ENCODE data around the gene USHBP1.

USHBP1 gene

DNA sequence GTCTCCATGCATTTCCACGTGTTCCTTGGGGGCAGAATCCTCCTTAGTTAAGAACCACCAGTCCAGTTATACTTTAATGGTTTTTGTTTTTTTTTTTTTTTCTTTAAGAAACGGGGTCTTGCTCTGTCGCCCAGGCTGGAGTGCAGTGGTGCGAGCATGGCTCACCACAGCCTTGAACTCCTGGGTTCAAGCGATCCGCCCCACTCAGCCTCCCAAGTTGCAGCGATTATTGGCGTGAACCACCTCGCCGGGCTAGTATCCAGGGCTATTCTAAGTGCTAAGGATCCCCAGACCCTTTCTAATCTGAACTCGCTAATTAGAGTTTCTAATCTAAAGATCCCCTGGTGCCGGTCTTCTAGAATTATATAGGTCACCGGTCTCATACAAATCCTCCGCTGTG, 29.1 kb upstream of the USHBP1 start:
- H3K27ac ChIP-seq (replicated peaks) = no peak overlapping the region
- no peaks in the 10 kb centered on the region for H3K27me3 ChIP-seq (ENCODE audit: insufficient read depth, poor library complexity, severe bottlenecking)
- no peak overlapping the region for H3K4me3 ChIP-seq (replicated peaks; ENCODE audit: insufficient read depth, low read length)
- TF ChIP-seq, protein P1, sequence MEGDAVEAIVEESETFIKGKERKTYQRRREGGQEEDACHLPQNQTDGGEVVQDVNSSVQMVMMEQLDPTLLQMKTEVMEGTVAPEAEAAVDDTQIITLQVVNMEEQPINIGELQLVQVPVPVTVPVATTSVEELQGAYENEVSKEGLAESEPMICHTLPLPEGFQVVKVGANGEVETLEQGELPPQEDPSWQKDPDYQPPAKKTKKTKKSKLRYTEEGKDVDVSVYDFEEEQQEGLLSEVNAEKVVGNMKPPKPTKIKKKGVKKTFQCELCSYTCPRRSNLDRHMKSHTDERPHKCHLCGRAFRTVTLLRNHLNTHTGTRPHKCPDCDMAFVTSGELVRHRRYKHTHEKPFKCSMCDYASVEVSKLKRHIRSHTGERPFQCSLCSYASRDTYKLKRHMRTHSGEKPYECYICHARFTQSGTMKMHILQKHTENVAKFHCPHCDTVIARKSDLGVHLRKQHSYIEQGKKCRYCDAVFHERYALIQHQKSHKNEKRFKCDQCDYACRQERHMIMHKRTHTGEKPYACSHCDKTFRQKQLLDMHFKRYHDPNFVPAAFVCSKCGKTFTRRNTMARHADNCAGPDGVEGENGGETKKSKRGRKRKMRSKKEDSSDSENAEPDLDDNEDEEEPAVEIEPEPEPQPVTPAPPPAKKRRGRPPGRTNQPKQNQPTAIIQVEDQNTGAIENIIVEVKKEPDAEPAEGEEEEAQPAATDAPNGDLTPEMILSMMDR (IDR thresholded peaks at IDR 0.05; ENCODE audit: insufficient read depth, low read length) = no peak
- TF ChIP-seq, protein P2, sequence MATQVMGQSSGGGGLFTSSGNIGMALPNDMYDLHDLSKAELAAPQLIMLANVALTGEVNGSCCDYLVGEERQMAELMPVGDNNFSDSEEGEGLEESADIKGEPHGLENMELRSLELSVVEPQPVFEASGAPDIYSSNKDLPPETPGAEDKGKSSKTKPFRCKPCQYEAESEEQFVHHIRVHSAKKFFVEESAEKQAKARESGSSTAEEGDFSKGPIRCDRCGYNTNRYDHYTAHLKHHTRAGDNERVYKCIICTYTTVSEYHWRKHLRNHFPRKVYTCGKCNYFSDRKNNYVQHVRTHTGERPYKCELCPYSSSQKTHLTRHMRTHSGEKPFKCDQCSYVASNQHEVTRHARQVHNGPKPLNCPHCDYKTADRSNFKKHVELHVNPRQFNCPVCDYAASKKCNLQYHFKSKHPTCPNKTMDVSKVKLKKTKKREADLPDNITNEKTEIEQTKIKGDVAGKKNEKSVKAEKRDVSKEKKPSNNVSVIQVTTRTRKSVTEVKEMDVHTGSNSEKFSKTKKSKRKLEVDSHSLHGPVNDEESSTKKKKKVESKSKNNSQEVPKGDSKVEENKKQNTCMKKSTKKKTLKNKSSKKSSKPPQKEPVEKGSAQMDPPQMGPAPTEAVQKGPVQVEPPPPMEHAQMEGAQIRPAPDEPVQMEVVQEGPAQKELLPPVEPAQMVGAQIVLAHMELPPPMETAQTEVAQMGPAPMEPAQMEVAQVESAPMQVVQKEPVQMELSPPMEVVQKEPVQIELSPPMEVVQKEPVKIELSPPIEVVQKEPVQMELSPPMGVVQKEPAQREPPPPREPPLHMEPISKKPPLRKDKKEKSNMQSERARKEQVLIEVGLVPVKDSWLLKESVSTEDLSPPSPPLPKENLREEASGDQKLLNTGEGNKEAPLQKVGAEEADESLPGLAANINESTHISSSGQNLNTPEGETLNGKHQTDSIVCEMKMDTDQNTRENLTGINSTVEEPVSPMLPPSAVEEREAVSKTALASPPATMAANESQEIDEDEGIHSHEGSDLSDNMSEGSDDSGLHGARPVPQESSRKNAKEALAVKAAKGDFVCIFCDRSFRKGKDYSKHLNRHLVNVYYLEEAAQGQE (IDR thresholded peaks at IDR 0.05; ENCODE audit: insufficient replicate concordance, low read depth) = no peak
- TF ChIP-seq POLR2AphosphoS5 (IDR thresholded peaks at IDR 0.05; ENCODE audit: low read depth) (no peak), SPI1 (IDR thresholded peaks at IDR 0.05; ENCODE audit: borderline replicate concordance, low read depth) (no peak), GABPA (IDR thresholded peaks at IDR 0.05; ENCODE audit: low read depth) (no peak)
- no peak for DNase-seq (ENCODE audit: low read depth in 1 of 2, low spot score in 1 of 2)

DNA sequence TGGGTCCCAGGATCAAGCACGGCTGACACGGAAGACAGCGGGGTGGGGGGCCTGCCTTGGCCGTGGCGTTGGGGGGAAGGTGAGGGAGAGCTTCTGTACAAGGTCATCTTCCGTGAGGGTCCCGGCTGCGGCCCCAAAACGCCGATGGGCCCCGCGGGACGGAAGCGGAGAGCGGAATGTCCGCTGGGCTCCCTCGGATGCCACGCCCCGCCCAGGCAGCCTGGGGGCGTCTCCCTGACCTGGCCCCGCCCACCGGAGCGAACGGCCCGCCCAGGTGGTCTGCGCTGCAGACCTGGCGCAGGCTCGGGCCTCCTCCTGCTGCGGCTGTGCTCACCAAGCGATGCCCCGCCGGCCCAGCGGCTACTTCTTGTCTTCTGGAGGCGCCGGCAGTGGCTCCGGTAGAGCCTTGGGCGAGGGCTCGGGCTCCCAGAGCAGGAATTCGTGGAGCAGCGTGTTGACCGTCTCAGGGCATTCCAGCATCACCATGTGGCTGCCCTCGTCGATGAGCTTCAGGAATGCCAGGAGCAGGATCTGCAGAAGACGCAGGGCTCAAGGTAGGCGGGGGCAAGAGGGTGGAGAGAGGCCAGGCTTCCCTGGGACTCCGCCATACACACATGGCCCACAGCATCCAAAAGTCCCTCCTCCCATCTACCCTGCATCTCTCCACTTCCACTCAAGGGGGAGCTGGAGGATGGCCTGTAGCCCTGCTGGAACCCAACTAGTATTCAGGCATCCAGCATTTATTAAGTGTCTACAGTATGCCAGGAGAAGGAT, 27.9 kb upstream of the USHBP1 start:
- peak overlapping the region; percentile 87 for H3K4me3 ChIP-seq (replicated peaks; ENCODE audit: insufficient read depth, low read length)
- DNase-seq (ENCODE audit: low read depth in 1 of 2, low spot score in 1 of 2) = peak; percentile 72 to 87
- no peak for TF ChIP-seq GABPA (IDR thresholded peaks at IDR 0.05; ENCODE audit: low read depth)
- peak; percentile 48; the same call in 1 of the 2 replicates for TF ChIP-seq POLR2AphosphoS5 (IDR thresholded peaks at IDR 0.05; ENCODE audit: low read depth)
- TF ChIP-seq SPI1 (IDR thresholded peaks at IDR 0.05; ENCODE audit: borderline replicate concordance, low read depth) = no peak
- TF ChIP-seq, protein P1 (IDR thresholded peaks at IDR 0.05; ENCODE audit: insufficient read depth, low read length) = peak; percentile 79
- TF ChIP-seq, protein P2 (IDR thresholded peaks at IDR 0.05; ENCODE audit: insufficient replicate concordance, low read depth) = no peak
- no peaks in the 10 kb centered on the region for H3K27me3 ChIP-seq (ENCODE audit: insufficient read depth, poor library complexity, severe bottlenecking)
- H3K27ac ChIP-seq (replicated peaks) = peak overlapping the region; percentile 62

DNA sequence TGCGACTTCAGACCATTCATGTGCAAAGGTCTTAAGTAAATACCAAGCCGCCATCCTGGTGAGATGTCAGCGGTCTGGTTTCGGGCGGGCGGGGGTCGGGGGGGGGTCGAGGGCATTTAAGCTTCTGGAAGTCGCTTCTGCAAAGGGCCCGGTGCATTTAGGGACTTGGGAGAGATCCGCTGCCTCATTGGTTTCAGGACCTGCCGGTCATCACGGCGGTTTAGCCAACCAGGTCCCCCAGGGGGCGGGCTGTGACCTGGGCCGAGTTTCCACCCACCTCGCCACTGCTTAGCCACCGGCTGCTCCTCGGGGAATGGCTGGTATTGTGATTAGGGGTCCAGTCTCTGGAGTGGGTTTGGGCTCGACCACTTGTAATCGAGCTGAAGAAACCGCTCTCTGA, 24.9 kb upstream of the USHBP1 start:
- H3K4me3 ChIP-seq (replicated peaks; ENCODE audit: insufficient read depth, low read length) = no peak overlapping the region
- no peak overlapping the region for H3K27ac ChIP-seq (replicated peaks)
- no peaks in the 10 kb centered on the region for H3K27me3 ChIP-seq (ENCODE audit: insufficient read depth, poor library complexity, severe bottlenecking)
- peak in 1 of 2 experiments; percentile 64 for DNase-seq (ENCODE audit: low read depth in 1 of 2, low spot score in 1 of 2)
- no peak for TF ChIP-seq POLR2AphosphoS5 (IDR thresholded peaks at IDR 0.05; ENCODE audit: low read depth)
- TF ChIP-seq, protein P1 (IDR thresholded peaks at IDR 0.05; ENCODE audit: insufficient read depth, low read length) = no peak
- TF ChIP-seq GABPA (IDR thresholded peaks at IDR 0.05; ENCODE audit: low read depth) = no peak
- TF ChIP-seq SPI1 (IDR thresholded peaks at IDR 0.05; ENCODE audit: borderline replicate concordance, low read depth) = no peak

All from HL-60 (cell line).